ENCODE data around the gene IGF1.

DNA sequence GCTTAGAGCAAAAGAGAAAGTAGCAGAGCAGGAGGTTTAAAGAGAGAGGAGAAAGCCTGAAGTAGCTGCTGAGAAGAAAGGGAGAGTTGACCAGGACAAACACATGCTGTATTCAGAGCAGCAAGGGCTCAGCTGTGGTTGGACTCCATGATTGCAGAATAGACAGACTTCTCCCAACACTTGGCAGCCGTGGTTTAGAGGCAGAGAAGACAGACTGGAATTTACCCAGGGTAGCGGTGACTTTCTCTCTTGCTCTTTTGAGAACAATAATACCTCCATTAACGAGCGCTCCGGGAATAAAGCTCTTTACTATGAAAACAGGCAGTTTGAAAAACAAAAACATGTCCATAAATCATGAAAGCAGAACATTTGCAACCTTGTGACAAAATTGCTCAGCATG lies 21.4 kb upstream of the IGF1 start:
- TF ChIP-seq, protein P1, sequence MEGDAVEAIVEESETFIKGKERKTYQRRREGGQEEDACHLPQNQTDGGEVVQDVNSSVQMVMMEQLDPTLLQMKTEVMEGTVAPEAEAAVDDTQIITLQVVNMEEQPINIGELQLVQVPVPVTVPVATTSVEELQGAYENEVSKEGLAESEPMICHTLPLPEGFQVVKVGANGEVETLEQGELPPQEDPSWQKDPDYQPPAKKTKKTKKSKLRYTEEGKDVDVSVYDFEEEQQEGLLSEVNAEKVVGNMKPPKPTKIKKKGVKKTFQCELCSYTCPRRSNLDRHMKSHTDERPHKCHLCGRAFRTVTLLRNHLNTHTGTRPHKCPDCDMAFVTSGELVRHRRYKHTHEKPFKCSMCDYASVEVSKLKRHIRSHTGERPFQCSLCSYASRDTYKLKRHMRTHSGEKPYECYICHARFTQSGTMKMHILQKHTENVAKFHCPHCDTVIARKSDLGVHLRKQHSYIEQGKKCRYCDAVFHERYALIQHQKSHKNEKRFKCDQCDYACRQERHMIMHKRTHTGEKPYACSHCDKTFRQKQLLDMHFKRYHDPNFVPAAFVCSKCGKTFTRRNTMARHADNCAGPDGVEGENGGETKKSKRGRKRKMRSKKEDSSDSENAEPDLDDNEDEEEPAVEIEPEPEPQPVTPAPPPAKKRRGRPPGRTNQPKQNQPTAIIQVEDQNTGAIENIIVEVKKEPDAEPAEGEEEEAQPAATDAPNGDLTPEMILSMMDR (IDR thresholded peaks at IDR 0.05) = no peak
- no peak for TF ChIP-seq EP300 (IDR thresholded peaks at IDR 0.05)
